ENCODE measurements around the gene C2CD2.

Gene C2CD2

GRCh38 chr21:41921021-41921420, 32.8 kb downstream of the C2CD2 start:
- H3K27ac Mint-ChIP-seq, result peak overlapping the region; percentile 14
- peaks cover 9% of the 10 kb centered on the region for H3K27me3 Mint-ChIP-seq (ENCODE audit: low read depth, poor library complexity)
- no peak for TF ChIP-seq CTCF (IDR thresholded peaks at IDR 0.05)
- peaks cover 14% of the 10 kb centered on the region for H3K4me1 Mint-ChIP-seq
- H3K9me3 Mint-ChIP-seq, result no peaks in the 10 kb centered on the region
- H3K4me3 Mint-ChIP-seq, result no peak overlapping the region
- peaks cover 22% of the 10 kb centered on the region for H3K36me3 Mint-ChIP-seq (ENCODE audit: low read depth)
- DNase-seq, result no peak

- Mint-ChIP-seq H3K4me1 (peaks cover 9% of the 10 kb centered on the region), H3K4me3 (no peak overlapping the region), H3K27me3 (ENCODE audit: low read depth, poor library complexity) (peaks cover 12% of the 10 kb centered on the region), H3K9me3 (no peaks in the 10 kb centered on the region), H3K36me3 (ENCODE audit: low read depth) (peaks cover 26% of the 10 kb centered on the region), H3K27ac (peak overlapping the region; percentile 14)
- TF ChIP-seq CTCF (IDR thresholded peaks at IDR 0.05), result no peak
- no peak for DNase-seq
Measured at GRCh38 chr21:41920476-41920875, 33.3 kb downstream of the C2CD2 start.

- Mint-ChIP-seq H3K36me3 (ENCODE audit: low read depth) (peaks cover 31% of the 10 kb centered on the region), H3K27ac (no peak overlapping the region), H3K27me3 (ENCODE audit: low read depth, poor library complexity) (peaks cover 12% of the 10 kb centered on the region), H3K4me1 (peaks cover 9% of the 10 kb centered on the region), H3K4me3 (no peak overlapping the region), H3K9me3 (no peaks in the 10 kb centered on the region)
- no peak for TF ChIP-seq CTCF (IDR thresholded peaks at IDR 0.05)
- no peak for DNase-seq
Measured at GRCh38 chr21:41919666-41920398, 34.0 kb downstream of the C2CD2 start.

- H3K27me3 Mint-ChIP-seq (ENCODE audit: low read depth, poor library complexity), result peaks cover 12% of the 10 kb centered on the region
- peaks cover 9% of the 10 kb centered on the region for H3K4me1 Mint-ChIP-seq
- no peak for TF ChIP-seq CTCF (IDR thresholded peaks at IDR 0.05)
- DNase-seq, result no peak
- H3K9me3 Mint-ChIP-seq, result no peaks in the 10 kb centered on the region
- no peak overlapping the region for H3K27ac Mint-ChIP-seq
- H3K36me3 Mint-ChIP-seq (ENCODE audit: low read depth), result peaks cover 33% of the 10 kb centered on the region
- H3K4me3 Mint-ChIP-seq, result no peak overlapping the region
Measured at GRCh38 chr21:41918561-41919358, 35.1 kb downstream of the C2CD2 start.

- peaks cover 9% of the 10 kb centered on the region for H3K4me1 Mint-ChIP-seq
Measured at GRCh38 chr21:41917531-41917930, 36.3 kb downstream of the C2CD2 start.

More at GRCh38 chr21:41917531-41917930, 36.3 kb downstream of the C2CD2 start:
- peaks cover 12% of the 10 kb centered on the region for H3K27me3 Mint-ChIP-seq (ENCODE audit: low read depth, poor library complexity)
- no peak overlapping the region for H3K4me3 Mint-ChIP-seq
- TF ChIP-seq CTCF (IDR thresholded peaks at IDR 0.05), result no peak
- H3K27ac Mint-ChIP-seq, result no peak overlapping the region
- peaks cover 36% of the 10 kb centered on the region for H3K36me3 Mint-ChIP-seq (ENCODE audit: low read depth)
- no peaks in the 10 kb centered on the region for H3K9me3 Mint-ChIP-seq
- DNase-seq, result no peak
